Keratinocyte (primary cell): Measurements from ENCODE around the gene NUAK1. TPM values are rescaled to one million over a fixed set of nuclear protein-coding genes. Genes with fewer than 3 reads are reported as not detected.

ENCODE experiments used
- DNase-seq: peaks from one replicate; pipeline ENCODE4 v3.0.0-alpha.2; 2011; ENCODE audit warnings: low read depth, missing footprints, low spot score
- FAIRE-seq: peaks from 2 replicates; lab custom pipeline; 2011; peaks lifted over from hg19 to GRCh38; lab: Jason Lieb, UNC
- H2AFZ ChIP-seq: 2 replicates; pipeline ENCODE4 v1.6.0; 2012; ENCODE audit warnings: low read length, control low read depth, inconsistent platforms; ENCODE audit not compliant: control insufficient read depth
- H3K27ac ChIP-seq: 2 replicates; pipeline ENCODE4 v1.5.1; 2011; ENCODE audit warnings: low read length; ENCODE audit not compliant: control insufficient read depth, insufficient read depth
- H3K27me3 ChIP-seq: 3 replicates; pipeline ENCODE4 v1.6.0; 2011; ENCODE audit warnings: low read length; ENCODE audit not compliant: control insufficient read depth, insufficient read depth; ENCODE audit errors: extremely low read depth
- H3K36me3 ChIP-seq, 2 experiments: 2 replicates in 1 of 2; 3 replicates in 1 of 2; pipeline ENCODE4 v1.5.1; 2011; ENCODE audit warnings: low read length in 2 of 2, mild to moderate bottlenecking in 1 of 2; ENCODE audit not compliant: control insufficient read depth in 2 of 2, insufficient read depth in 2 of 2; ENCODE audit errors: extremely low read depth in 1 of 2
- H3K4me1 ChIP-seq: 3 replicates; pipeline ENCODE4 v1.5.1; 2011; ENCODE audit warnings: low read length; ENCODE audit not compliant: control insufficient read depth, insufficient read depth; ENCODE audit errors: extremely low read depth
- H3K4me2 ChIP-seq: 3 replicates; pipeline ENCODE4 v1.6.0; 2011; ENCODE audit warnings: low read depth, low read length; ENCODE audit not compliant: control insufficient read depth, insufficient read depth; ENCODE audit errors: extremely low read depth
- H3K4me3 ChIP-seq, 3 experiments: fragments of 200-600 bp in 1 of 3; sonication (generic) in 1 of 3; 2 replicates in 2 of 3; 3 replicates in 1 of 3; pipeline ENCODE4 v1.5.1; 2011 to 2016; ENCODE audit warnings: low read length in 3 of 3, mild to moderate bottlenecking in 3 of 3, control low read depth in 2 of 3, inconsistent platforms in 1 of 3, low read depth in 1 of 3, mixed read lengths in 1 of 3, mixed run types in 1 of 3, moderate library complexity in 1 of 3; ENCODE audit not compliant: control insufficient read depth in 2 of 3, insufficient read depth in 2 of 3; ENCODE audit errors: extremely low read depth in 1 of 3
- H3K79me2 ChIP-seq: 2 replicates; pipeline ENCODE4 v1.6.0; 2012; ENCODE audit warnings: low read length; ENCODE audit not compliant: control insufficient read depth, insufficient read depth
- H3K9ac ChIP-seq: 3 replicates; pipeline ENCODE4 v1.6.0; 2011; ENCODE audit warnings: low read length; ENCODE audit not compliant: control insufficient read depth, insufficient read depth; ENCODE audit errors: extremely low read depth
- H3K9me1 ChIP-seq: 3 replicates; pipeline ENCODE4 v1.6.0; 2011; ENCODE audit warnings: low read length; ENCODE audit not compliant: control insufficient read depth, insufficient read depth; ENCODE audit errors: extremely low read depth
- H3K9me3 ChIP-seq: 2 replicates; pipeline ENCODE4 v1.5.1; 2012; ENCODE audit warnings: low read depth, low read length; ENCODE audit not compliant: control insufficient read depth
- H4K20me1 ChIP-seq: 3 replicates; pipeline ENCODE4 v1.6.0; 2011; ENCODE audit warnings: low read length; ENCODE audit not compliant: control insufficient read depth, insufficient read depth; ENCODE audit errors: extremely low read depth
- CTCF ChIP-seq, 3 experiments: IDR thresholded peaks in 1 of 3; conservative IDR thresholded peaks in 1 of 3; optimal IDR thresholded peaks in 1 of 3; 2 replicates in 2 of 3; 3 replicates in 1 of 3; pipeline versions ENCODE3 to v1.5.1; 2011; ENCODE audit warnings: low read length in 3 of 3, mild to moderate bottlenecking in 3 of 3, moderate library complexity in 2 of 3, control low read depth in 1 of 3, inconsistent platforms in 1 of 3; ENCODE audit not compliant: insufficient read depth in 2 of 3; ENCODE audit errors: extremely low read depth in 1 of 3
- EZH2 ChIP-seq: IDR thresholded peaks from one replicate; pipeline ENCODE4 v1.6.1; 2012; ENCODE audit warnings: inconsistent platforms, mild to moderate bottlenecking, low read length, moderate library complexity
- dilution Hi-C: fragments of 300-500 bp; cut with MboI; formaldehyde crosslinking; loops from one replicate; pipeline ENCODE4 v1.7.0; 2020; ENCODE audit warnings: low sequenced_read_pairs; ENCODE audit not compliant: extremely low pct_ligation_motif_present
- polyA plus RNA-seq, 5 experiments: library from polyadenylated mRNA; depleted of rRNA in 3 of 5; stranded (reverse) in 3 of 5; stranded (forward) in 1 of 5; unstranded in 1 of 5; fragments of >200 nt; gene quantifications; 1 replicate in 1 of 5; 2 replicates in 3 of 5; 3 replicates in 1 of 5; pipeline versions ENCODE4 v1.2.1 to v1.2.3, GENCODE V29; 2011 to 2012; ENCODE audit warnings: missing spikeins in 2 of 5, low read depth in 1 of 5, low replicate concordance in 1 of 5

The NUAK1 gene
- polyA plus RNA-seq, 1 donor (not counting 4 experiments of a cell fraction or from before 2014, with no cell fraction given): 12.3 TPM

- TF ChIP-seq CTCF (optimal IDR thresholded peaks at IDR 0.05 in 1 of 3, IDR thresholded peaks at IDR 0.05 in 1 of 3, conservative IDR thresholded peaks at IDR 0.05 in 1 of 3; ENCODE audit: extremely low read depth in 1 of 3, insufficient read depth in 2 of 3, low read length in 3 of 3): no peak
- TF ChIP-seq EZH2: no peak
- H3K4me2 ChIP-seq: no peak overlapping the region
- H3K9me1 ChIP-seq: no peaks in the 10 kb centered on the region
- no peak overlapping the region for H3K4me3 ChIP-seq
- no peak overlapping the region for H2AFZ ChIP-seq
- DNase-seq (no peak), FAIRE-seq (no peak)
- H4K20me1 ChIP-seq: no peaks in the 10 kb centered on the region
- H3K79me2 ChIP-seq: no peaks in the 10 kb centered on the region
- dilution Hi-C loops: no loop called here
- peaks cover 15% of the 10 kb centered on the region for H3K4me1 ChIP-seq
- no peak overlapping the region for H3K27ac ChIP-seq
- H3K27me3 ChIP-seq: no peaks in the 10 kb centered on the region
- no peak overlapping the region for H3K9ac ChIP-seq
- no peaks in the 10 kb centered on the region for H3K9me3 ChIP-seq
- no peaks in the 10 kb centered on the region for H3K36me3 ChIP-seq
Measured at GRCh38 chr12:106147956-106148355, 9.2 kb upstream of the NUAK1 start.

GRCh38 chr12:106146987-106147386, 8.2 kb upstream of the NUAK1 start:
- Histone ChIP-seq H3K9me3 (no peaks in the 10 kb centered on the region), H3K27me3 (no peaks in the 10 kb centered on the region), H3K36me3 (no peaks in the 10 kb centered on the region), H3K79me2 (no peaks in the 10 kb centered on the region), H3K9me1 (no peaks in the 10 kb centered on the region), H3K4me1 (peaks cover 15% of the 10 kb centered on the region), H3K4me3 (no peak overlapping the region), H3K27ac (no peak overlapping the region), H2AFZ (no peak overlapping the region), H4K20me1 (no peaks in the 10 kb centered on the region), H3K4me2 (no peak overlapping the region), H3K9ac (no peak overlapping the region)
- TF ChIP-seq CTCF (optimal IDR thresholded peaks at IDR 0.05 in 1 of 3, IDR thresholded peaks at IDR 0.05 in 1 of 3, conservative IDR thresholded peaks at IDR 0.05 in 1 of 3; ENCODE audit: extremely low read depth in 1 of 3, insufficient read depth in 2 of 3, low read length in 3 of 3) (no peak), EZH2 (no peak)
- FAIRE-seq (no peak), DNase-seq (no peak)
- dilution Hi-C loops: no loop called here
